ENCODE results near the gene SET.

The SET gene

GRCh38 chr9:128712451-128713410, 23.7 kb downstream of the SET start:
- no peak overlapping the region for H3K4me3 ChIP-seq (replicated peaks; ENCODE audit: insufficient read depth, low read length)
- H3K27ac ChIP-seq (replicated peaks) = no peak overlapping the region
- TF ChIP-seq POLR2AphosphoS5 (IDR thresholded peaks at IDR 0.05; ENCODE audit: low read depth) (no peak), SPI1 (IDR thresholded peaks at IDR 0.05; ENCODE audit: borderline replicate concordance, low read depth) (no peak), CTCF (IDR thresholded peaks at IDR 0.05; ENCODE audit: insufficient read depth, low read length) (no peak), GABPA (IDR thresholded peaks at IDR 0.05; ENCODE audit: low read depth) (no peak)
- TF ChIP-seq, protein P1, sequence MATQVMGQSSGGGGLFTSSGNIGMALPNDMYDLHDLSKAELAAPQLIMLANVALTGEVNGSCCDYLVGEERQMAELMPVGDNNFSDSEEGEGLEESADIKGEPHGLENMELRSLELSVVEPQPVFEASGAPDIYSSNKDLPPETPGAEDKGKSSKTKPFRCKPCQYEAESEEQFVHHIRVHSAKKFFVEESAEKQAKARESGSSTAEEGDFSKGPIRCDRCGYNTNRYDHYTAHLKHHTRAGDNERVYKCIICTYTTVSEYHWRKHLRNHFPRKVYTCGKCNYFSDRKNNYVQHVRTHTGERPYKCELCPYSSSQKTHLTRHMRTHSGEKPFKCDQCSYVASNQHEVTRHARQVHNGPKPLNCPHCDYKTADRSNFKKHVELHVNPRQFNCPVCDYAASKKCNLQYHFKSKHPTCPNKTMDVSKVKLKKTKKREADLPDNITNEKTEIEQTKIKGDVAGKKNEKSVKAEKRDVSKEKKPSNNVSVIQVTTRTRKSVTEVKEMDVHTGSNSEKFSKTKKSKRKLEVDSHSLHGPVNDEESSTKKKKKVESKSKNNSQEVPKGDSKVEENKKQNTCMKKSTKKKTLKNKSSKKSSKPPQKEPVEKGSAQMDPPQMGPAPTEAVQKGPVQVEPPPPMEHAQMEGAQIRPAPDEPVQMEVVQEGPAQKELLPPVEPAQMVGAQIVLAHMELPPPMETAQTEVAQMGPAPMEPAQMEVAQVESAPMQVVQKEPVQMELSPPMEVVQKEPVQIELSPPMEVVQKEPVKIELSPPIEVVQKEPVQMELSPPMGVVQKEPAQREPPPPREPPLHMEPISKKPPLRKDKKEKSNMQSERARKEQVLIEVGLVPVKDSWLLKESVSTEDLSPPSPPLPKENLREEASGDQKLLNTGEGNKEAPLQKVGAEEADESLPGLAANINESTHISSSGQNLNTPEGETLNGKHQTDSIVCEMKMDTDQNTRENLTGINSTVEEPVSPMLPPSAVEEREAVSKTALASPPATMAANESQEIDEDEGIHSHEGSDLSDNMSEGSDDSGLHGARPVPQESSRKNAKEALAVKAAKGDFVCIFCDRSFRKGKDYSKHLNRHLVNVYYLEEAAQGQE (IDR thresholded peaks at IDR 0.05; ENCODE audit: insufficient replicate concordance, low read depth) = no peak
- H3K27me3 ChIP-seq (ENCODE audit: insufficient read depth, poor library complexity, severe bottlenecking) = no peaks in the 10 kb centered on the region
- DNase-seq (ENCODE audit: low read depth in 1 of 2, low spot score in 1 of 2) = no peak

DNA sequence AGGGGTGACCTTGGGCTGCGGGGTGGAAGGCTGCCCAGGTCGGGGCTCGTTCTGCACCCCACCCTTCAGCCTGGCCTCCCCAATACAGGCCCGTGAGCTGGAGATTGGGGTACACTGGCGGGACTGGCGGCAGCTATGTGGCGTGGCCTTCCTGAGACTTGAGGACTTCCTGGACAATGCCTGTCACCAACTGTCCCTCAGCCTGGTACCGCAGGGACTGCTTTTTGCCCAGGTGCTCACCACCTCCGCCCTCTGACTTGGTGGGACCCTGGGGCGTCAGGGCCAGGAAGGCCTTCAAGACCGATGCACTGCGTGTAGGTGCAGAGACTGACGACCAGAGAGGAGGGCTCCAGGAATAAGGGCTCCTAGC, 24.4 kb downstream of the SET start:
- H3K27me3 ChIP-seq (ENCODE audit: insufficient read depth, poor library complexity, severe bottlenecking) = no peaks in the 10 kb centered on the region
- no peak overlapping the region for H3K27ac ChIP-seq (replicated peaks)
- TF ChIP-seq SPI1 (IDR thresholded peaks at IDR 0.05; ENCODE audit: borderline replicate concordance, low read depth) = no peak
- TF ChIP-seq, protein P1 (IDR thresholded peaks at IDR 0.05; ENCODE audit: insufficient replicate concordance, low read depth) = no peak
- TF ChIP-seq POLR2AphosphoS5 (IDR thresholded peaks at IDR 0.05; ENCODE audit: low read depth) = no peak
- TF ChIP-seq CTCF (IDR thresholded peaks at IDR 0.05; ENCODE audit: insufficient read depth, low read length) = no peak
- no peak for TF ChIP-seq GABPA (IDR thresholded peaks at IDR 0.05; ENCODE audit: low read depth)
- DNase-seq (ENCODE audit: low read depth in 1 of 2, low spot score in 1 of 2) = no peak
- H3K4me3 ChIP-seq (replicated peaks; ENCODE audit: insufficient read depth, low read length) = no peak overlapping the region

GRCh38 chr9:128713941-128714573, 25.0 kb downstream of the SET start:
- no peak for TF ChIP-seq GABPA (IDR thresholded peaks at IDR 0.05; ENCODE audit: low read depth)
- TF ChIP-seq, protein P1 (IDR thresholded peaks at IDR 0.05; ENCODE audit: insufficient replicate concordance, low read depth) = no peak
- TF ChIP-seq SPI1 (IDR thresholded peaks at IDR 0.05; ENCODE audit: borderline replicate concordance, low read depth) = no peak
- no peak for TF ChIP-seq CTCF (IDR thresholded peaks at IDR 0.05; ENCODE audit: insufficient read depth, low read length)
- no peak for TF ChIP-seq POLR2AphosphoS5 (IDR thresholded peaks at IDR 0.05; ENCODE audit: low read depth)
- H3K4me3 ChIP-seq (replicated peaks; ENCODE audit: insufficient read depth, low read length) = no peak overlapping the region
- H3K27me3 ChIP-seq (ENCODE audit: insufficient read depth, poor library complexity, severe bottlenecking) = no peaks in the 10 kb centered on the region
- H3K27ac ChIP-seq (replicated peaks) = no peak overlapping the region
- DNase-seq (ENCODE audit: low read depth in 1 of 2, low spot score in 1 of 2) = no peak

Measured in HL-60 (cell line).